Suppressor macrophage treated with lipopolysaccharide for 1 hour (primary cell): Measurements from ENCODE around the gene REPS1.
A peak's percentile ranks its signal among the peaks of the same experiment; 100 is the strongest.
"Not testable (repeated sequence)": the region's sequence is repeated elsewhere in the genome, so short reads cannot be mapped to it uniquely, and the experiment has no call there.

ENCODE experiments used
- DNase-seq, 3 donors: peaks; one replicate each; pipeline ENCODE4 v3.0.0-alpha.2; 2020 to 2022

REPS1 gene

DNA sequence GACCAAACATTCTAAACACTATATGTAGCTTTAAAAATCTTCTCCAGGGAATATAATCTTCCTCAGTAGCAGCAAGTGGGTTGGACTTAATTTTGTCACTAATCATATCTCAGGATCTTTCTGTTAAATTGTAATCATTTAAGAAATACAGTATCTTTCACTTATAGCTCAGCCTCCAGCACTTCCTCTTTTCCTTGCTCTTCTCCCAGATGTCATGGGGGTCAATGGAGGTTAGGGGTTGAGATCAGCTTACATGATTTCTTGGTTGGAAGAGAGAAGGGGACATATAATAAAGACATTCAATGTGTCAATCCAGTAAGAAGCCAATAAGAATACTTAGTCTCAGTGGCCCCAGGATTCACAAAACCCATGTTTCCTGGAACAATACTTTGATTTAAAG lies 15.7 kb upstream of the REPS1 start:
- DNase-seq: peak; percentile 45 to 63 (median 53)

DNA sequence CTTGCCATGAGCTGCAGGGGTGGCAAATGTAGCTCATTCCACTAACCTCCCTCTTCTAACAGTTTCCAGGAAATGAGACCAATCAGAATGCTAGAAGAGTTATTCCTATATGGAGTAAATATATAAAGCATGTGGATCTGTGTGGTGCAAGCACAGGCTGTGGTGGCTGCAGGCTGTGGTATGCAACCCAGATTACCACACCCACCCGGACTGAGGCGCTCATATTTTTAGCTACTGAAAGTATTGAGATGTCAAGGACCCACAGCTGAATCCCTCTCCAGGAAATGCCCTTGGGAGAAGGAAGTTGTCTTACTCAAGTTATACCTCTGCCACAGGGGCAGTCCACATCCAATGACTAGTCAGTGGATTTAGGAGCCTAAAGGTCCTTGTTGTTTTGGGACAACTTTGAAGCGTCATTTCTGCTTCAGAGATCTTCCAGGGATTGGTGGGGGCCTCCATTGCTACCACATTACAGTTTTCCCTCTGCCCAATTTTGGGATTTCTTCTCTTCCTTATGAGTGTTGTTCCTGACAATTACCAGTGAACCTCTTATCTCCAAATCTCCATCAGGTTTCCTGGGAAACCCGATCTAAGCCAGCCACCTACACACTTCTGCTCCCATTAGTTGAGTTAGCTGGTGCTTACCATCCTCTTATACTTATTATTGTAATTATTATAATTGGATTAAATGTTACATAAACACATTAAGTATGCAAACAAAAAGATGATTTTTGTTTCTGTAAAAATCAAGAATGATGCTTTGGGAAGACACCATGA lies 12.1 kb upstream of the REPS1 start:
- DNase-seq: peak in 2 of 3 donors; percentile 11 to 25

DNA sequence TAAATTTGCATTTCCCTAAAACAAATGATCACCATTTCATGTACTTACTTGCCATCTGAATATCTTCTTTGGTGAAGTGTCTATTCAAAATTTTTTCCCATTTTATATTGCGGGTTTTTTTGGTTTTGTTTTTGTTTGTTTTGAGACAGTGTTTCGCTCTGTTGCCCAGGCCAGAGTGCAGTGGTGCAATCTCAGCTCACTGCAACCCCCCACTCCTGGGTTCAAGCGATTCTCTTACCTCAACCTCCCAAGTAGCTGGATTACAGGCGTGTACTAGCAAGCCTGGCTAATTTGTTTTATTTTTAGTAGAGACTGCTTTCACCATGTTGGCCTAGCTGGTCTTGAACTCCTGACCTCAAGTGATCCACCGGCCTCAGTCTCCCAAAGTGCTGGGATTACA lies 9.1 kb upstream of the REPS1 start:
- no peak for DNase-seq

DNA sequence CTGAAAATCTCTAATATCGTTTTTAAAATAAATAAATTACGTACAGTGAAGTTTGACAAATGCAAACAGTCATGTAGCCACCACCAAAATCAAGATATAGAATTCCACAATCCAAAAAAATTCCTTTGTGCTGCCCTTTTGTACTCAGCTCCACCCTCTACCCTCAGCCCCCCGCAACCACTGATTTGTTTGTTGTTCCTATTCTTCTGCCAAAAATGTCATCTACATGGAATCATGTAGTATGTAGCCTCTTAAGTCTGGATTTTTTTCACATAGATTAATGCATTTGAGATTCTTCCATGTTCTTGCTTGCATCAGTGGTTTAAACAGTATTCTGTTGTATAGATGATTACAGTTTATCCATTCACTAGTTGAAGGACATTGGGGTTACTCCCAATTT lies 8.5 kb upstream of the REPS1 start:
- no peak for DNase-seq

DNA sequence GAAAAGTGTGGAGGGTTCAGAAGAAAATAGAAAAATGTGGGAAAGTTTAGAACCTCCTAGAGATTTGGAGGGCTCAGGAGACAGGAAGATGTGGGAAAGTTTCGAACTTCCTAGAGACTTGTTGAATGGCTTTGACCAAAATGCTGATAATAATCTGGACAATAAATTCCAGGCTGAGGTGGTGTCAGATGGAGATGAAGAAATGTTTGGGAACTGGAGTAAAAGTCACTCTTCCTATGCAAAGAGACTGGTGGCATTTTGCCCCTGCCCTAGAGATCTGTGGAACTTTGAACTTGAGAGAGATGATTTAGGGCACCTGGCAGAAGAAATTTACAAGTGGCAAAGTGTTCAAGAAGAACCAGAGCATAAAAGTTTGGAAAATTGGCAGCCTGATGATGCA lies 5.4 kb upstream of the REPS1 start:
- DNase-seq: not testable (repeated sequence)

DNA sequence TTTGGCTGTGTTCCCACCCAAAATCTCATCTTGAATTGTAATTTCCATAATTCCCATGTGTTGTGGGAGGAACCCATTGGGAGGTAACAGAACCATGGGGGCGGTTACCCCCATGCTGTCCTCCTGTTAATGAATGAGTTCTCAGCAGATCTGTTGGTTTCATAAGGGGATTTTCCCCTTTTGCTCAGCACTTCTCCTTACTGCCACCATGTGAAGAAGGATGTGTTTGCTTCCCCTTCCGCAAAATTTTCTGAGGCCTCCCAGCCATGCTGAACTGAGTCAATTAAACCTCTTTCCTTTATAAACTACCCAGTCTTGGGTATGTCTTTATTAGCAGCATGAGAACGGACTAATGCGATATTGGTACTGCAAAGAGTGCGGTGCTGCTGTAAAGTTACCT lies 4.9 kb upstream of the REPS1 start:
- DNase-seq: peak; percentile 65 to 71 (median 66)

DNA sequence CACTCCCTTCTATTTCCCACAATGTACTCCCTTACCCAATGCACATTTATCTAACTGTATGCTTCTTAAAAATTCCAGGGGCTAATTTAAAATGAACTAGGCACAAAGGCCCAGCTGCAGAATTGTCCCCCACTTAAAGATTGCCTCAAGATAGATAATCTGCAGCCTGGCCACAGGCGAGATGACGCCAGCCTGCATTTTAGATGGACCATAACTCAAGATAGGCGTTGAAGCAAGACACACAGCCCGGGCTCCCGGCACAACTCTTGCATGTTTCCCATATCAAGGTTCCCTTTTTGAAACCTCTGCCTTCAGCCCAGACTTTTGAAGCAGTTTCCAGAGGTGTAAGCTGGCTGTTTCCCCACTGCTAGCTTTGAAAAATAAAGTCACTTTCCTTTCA lies 3.2 kb upstream of the REPS1 start:
- no peak for DNase-seq

DNA sequence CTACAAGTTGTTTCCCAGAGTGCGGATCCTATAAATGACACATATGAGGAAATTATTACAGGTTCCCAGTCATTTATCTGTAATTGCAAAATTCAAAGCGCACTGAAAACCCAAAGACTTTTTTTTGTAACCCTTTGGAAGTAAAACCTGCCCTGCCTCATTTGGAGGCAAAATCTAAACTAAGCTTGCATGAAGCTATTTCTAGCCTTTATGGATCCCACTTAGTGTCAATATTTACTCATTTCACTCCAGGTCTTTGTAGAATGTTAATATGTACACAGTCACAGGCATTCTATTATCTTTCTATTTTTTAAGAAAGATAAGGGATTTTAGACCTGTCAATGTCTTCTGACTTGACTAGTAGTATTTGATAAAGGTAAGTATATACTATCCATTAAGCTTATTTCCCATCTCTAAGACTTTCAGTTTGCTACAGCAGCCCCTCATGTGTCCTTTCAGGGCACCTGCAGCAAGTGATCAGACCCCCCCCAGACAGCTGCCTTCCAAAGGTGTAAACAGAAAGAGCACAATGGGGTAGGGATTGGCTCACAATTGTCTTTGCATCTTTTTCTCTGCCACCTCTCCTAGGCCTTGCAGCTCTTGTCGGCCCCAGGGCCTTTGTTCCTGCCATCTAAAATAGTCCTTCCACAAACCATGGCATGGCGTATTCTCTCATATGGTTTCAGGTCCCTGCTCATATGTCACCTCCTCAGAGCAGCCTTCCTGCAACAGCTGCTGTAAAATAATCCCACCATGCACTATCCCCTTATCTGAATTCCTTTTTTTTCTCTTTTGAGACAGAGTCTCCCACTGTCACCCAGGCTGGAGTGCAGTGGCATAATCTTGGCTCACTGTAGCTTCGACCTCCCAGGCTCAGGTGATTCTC lies 1.3 kb upstream of the REPS1 start:
- no peak for DNase-seq

DNA sequence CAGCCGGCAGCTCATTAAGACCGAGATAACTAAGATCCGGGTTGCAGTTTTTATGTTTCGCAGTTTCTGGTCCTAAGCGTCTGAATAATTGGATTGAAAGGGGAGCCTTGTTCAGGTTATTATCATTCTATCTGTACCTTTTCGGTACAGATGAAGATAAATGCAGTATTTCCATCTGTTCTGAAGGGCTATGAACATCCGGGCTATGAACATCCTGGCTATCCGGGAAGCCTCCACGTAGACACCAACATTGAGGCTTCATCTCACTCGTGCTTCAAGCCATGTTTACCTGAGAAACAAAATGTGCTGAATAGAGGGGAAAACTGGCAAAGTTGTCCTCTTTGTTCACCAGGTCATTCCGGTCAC lies 399 bp upstream of the REPS1 start:
- no peak for DNase-seq

DNA sequence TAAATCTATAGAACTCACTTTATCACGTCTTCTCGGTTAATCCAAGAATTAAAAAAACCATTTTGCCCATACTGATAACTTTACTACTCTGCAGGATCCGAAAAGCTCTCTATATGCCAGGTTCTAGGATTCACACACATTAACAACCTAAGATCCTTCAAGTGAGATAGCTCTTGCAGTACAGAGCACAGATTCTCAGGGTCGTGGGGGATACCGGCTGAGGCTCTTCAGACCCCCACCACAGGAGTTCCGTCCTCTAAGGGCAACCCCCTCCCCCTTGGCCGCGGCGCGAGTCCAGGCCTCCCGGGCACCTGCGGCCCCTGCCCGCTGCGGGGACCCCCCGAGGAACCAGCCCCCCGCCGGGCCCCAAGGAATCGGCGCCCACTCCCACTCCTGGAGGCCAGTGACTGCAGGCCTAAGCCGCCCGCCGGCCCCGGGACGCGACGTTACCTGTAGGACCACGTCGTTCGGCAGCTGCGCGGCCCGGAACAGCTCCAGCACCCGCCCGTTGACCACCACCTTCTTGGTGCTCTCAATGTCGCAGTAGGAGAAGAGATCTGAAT lies 892 bp downstream of the REPS1 start:
- DNase-seq: no peak

DNA sequence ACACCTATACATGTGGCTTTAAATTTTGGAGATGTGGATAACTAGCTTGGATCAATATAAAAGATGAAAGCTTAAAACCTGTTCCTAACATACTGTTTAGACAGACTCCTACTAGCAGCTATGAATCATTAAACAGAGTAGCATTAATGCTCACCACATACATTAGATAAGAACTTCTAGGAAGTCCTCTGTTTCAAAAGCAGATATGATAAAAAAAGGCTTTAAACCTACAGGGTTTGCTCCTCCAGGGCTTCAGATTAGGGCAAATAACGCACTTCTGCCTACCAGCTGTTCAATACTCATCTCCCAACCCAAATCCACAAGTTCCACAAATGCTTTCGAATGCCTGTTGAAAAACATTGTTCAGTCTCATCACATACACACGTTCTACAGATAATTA lies 1.5 kb downstream of the REPS1 start:
- peak in 2 of 3 donors; percentile 35 to 38 for DNase-seq

DNA sequence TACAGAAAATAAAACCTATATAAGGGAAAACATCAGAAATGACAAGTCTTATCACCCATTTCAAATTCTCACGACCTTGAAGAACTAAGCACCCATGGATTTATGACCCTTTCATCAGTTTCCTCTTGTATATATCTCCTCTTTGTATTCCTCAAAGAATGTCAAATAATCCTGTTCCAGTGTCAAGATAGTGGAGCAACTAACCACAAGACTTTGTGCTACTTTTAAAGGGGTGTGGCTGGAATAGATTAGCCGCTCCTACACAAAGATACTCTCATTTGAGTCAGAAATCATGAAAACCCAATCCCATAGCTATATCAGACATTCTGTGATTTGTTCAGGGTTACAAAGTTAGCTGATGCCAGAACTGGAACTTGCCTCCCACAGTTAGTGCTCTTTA lies 6.6 kb downstream of the REPS1 start:
- no peak for DNase-seq

DNA sequence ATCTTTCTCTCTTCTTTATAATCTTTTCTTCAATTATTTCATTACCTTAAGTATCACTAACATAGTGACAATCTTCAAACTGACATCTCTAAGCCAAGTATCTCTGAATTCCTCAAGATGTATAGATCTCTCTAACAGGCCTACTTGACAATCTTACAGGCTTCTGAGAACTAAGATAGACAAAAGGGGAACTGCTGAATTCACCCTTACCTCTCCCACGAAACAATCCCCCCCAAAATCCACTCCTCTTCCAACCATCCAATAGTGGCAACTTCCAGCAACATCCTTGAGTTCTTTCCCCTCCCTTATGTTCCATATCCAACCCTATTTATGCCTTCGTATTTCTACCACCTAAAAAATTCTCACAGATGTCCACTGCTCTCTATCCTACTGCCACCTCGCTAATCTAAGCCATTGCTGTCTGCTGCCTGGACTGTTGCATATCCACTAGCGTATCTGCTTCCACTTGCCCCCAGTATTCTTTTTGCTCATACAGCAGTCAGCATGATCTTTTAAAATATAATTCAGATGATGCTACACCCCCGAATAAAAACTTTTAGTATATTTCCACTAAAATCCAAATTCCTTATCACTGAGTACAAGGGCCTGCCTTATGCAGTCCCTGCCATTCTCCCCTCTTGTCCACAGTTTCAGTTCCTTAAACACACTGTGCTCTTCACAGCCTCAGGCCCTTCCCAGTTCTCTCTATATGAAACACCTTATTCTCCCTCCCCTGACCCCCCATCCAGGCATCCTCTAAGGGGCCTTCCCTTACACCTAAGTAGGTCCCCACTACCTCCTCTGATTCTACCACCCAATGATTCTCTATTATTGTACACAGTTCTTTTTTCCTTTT lies 8.0 kb downstream of the REPS1 start:
- DNase-seq: peak; percentile 39 to 51 (median 40)

DNA sequence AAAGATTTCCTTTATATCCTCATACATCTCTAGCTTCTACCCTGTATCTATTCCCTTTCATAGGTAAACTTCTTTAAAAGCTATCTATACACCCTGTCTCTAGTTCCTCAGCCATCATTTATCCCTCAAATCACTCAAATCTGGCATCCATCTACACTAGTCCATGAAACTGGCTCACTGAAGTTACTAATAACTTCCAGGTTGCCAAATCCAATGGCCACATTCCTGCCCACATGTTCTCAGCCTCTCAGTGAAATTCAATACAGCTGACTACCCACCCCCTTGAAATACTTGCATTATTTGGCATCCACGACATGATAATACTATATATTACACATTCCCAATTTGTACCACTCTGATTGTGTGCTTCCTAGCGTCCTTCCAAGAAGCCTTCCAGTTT lies 8.7 kb downstream of the REPS1 start:
- no peak for DNase-seq

DNA sequence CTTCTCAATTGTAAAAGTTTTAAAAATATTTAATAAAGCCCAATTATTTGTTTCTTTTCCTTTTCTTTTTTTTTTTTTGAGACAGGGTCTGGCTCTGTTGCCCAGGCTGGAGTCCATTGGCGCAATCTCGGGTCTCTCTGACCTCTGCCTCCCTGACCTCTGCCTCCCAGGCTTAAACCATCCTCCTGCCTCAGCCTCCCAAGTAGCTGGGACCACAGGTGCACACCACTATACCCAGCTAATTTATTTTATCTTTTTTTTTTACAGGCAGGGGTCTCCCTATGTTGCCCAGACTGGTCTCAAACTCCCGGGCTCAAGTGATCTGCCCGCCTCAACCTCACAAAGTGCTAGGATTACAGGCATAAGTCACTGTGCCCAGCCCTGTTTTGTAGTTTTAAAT lies 9.8 kb downstream of the REPS1 start:
- no peak for DNase-seq

DNA sequence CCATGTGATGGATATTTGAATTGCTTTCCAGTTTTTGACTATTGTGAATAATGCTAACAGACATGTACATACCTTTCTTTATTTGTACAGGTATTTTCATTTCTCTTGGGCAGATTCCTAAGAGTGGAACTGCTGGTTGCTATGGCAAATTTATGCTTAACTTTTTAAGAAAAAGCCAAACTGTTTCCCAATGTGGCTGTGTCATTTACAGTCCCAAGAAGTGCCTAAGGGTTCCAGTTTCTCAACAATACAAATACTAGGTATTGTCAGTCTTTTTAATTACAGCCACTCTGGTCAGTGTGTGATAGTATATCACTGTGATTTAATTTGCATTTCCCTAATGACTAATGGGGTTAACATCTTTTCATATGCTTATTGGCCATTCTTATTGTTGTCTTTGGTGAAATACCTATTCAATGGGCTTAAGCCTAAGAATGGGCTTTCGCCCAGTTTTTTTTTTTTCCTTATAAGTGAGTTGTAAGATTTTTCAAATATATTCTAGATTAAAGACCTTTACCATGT lies 10.3 kb downstream of the REPS1 start:
- DNase-seq: no peak

DNA sequence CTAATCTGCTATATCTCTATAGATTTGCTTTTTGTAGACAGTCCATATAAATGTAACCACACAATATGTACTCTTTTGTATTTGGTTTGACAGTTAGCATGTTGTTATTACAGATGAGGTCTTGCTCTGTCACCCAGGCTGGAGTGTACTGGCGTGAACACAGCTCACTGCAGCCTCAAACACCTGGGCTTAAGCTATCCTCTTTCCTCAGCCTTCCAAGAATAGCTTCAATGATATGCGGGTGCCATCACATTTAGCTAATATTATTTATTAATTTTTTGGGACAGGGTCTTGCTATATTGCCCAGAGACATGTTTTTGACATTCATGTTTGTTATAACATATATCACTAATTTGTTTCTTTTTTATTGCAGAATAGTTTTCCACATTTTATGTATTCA lies 10.8 kb downstream of the REPS1 start:
- DNase-seq: no peak

DNA sequence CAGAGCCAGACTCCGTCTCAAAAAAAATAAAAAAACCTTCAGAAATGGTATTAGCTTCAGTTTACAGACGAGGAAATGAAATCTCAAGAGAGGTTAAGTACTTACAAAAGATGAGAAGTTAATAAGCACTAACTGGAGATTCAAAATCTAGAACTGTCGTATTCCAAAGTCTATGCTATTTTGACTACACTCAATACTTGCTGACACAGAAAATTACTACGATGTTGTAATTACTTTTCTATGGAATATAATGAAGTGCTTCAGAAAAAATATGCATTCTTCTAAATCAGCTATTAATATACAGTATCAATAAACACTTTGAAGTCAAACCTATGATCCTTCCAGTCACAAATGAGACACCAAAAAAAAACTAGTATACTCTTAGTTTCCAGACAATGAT lies 12.2 kb downstream of the REPS1 start:
- DNase-seq: no peak

DNA sequence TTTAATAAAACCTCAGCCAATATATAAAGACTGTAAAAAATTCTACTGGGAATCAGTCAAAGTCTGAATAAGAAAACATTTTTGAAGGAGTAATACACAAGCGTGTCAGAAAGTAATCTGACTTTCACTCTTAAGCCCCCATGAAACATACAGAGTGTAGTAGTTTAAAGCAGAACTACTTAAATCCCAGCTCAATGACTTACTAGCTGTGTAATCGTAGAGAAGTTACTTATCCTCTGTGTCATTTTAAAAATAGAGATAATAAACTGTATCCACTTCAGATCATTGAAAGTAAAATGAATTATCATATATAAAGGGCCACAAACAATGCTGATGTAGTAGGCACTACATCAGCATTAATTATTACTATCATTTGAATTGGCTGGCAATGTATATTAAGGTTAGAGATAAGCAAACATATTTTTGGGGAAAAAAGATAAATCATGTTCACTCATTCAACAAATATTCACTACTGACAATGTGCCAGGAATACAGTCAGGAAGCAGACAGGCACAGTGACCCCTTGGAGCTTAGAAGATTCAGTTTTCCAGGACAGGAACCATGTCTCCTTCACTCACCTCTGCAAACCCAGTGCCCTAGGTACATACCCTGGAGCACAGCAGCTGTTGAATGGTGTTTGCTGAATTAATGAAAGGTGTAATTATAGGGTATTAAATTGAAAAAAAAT lies 14.4 kb downstream of the REPS1 start:
- peak in 1 of 3 donors; percentile 34 for DNase-seq

DNA sequence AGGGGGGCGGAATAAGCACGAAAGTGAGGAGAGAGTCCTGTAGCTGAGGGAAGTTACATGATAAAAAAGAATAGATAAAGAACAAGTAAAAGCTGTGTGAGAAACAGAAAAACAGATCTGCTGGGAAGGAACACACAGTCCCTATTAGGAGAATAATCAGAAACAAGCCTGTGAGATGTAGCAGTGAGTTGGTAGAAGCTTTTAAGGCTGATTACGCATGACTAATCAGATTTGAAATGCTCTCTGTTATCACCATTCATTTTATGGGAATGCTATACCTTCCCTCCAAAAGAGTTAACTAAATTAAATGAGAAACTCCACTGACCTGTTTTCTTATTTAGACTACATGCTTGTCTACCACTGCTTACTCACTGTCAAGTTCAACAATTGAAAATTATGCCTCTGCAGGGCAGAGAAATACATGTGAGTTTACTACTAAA lies 15.8 kb downstream of the REPS1 start:
- DNase-seq: no peak

DNA sequence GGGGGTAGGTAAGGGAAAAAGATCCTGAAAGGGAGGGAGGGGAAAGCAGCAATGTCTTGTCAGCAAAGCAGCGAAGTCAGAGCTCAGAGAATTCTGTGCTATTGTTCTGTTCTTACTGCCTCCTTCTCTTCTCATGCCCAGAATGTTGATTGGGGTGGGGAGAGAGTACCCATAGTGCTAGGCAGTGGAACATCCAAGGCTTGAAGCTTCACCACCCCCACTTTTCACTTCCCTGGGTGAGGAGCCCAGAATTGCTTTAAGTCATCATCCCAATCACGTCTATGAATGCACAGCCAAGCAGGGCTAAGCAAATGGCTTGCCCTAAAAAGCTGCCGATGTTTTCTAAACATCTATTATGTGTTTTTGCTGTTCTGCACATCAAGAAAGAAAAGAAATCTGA lies 16.5 kb downstream of the REPS1 start:
- DNase-seq: peak in 1 of 3 donors; percentile 15

DNA sequence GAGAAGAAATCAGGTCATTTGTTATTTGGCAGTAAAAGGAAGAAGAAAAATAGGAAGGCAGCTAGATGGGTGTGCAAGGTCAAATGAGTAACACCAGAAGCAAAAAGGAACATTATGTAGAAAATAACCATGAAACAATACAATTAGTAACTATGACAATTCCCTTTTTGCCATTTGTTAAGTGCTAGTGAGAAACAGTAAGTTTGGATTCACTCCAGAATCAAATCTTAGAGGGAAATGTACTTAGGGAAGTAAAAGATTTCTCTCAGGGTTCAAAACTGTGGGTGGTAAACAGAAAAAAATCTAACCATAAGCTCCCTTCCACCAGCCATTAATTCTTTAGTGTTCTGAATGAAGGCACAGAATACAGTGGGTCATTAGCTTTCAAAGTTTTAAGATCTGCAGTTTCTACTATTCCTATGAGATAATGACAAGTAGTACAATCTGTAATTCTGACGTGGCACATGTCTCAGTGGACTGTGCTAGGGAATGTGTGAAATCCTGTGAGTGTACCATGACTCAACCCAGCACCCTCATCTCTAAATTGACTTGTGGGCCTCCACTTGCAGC lies 17.1 kb downstream of the REPS1 start:
- peak; percentile 76 to 90 (median 89) for DNase-seq
